ENCODE data around the gene KRTAP10-3. TPM values are rescaled to one million over a fixed set of nuclear protein-coding genes. Genes with fewer than 3 reads are reported as not detected.

Gene KRTAP10-3
- total RNA-seq, 4 donors from 2014 or later = not detected

DNA sequence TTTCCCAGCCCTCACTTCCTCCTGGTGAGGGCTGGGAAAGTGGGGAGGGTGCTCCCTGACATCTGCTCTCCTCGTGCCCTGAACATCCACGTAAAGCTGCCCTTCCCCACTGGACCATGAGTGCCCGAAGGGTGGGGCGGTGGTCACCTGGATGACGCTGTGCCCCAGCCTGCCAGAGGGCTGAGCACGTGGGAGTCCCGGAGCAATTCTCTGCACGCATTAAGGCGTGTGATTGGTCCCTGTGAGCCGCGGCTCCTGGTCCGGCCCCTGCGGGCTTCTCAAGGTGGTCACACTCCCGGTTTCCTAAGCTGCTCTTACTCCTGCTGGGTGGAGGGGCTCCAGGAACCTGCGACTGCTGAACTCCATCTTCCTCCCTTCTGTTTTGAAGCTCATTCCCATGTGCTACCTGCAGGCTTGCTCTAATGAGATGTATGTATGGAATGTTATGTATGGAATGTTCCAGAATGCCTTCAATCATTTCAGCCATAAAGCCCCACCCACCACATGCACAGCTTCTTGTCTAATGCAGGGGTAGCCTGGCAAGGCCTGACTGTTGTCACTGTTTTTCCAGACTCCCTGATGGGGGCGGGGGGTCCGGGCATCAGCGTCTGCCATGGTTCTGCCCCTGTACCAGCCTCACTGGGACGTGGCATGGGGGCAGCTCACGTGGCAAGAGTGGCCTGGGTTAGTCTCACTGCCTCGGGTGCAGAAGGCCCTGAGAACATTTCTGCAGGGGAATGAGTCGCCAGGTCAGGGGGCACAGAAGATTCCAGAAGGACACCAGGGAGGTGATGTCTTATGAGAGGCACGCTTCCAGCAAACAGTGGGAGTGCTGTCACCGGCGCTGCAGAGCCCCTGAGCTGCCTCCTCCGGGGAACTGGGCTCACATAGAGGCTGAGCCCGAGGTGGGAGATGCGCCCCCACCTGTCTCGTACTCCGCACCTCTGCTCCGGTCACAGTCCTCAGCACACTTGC lies 38.0 kb downstream of the KRTAP10-3 start:
- peak in 2 of 3 donors; percentile 19 to 39 for DNase-seq

GRCh38 chr21:44519346-44520325 lies 39.0 kb downstream of the KRTAP10-3 start:
- TF ChIP-seq POLR2A (IDR thresholded peaks at IDR 0.05) (no peak), CTCF (IDR thresholded peaks at IDR 0.05) (no peak)
- peak in 1 of 3 donors; percentile 36 for DNase-seq
- H3K4me3 ChIP-seq = no peak overlapping the region
- H3K4me1 ChIP-seq = no peaks in the 10 kb centered on the region
- no peak overlapping the region for H3K27ac ChIP-seq
- H3K36me3 ChIP-seq = no peaks in the 10 kb centered on the region
- no peaks in the 10 kb centered on the region for H3K27me3 ChIP-seq
- H3K9me3 ChIP-seq = no peaks in the 10 kb centered on the region

More for the DNA sequence above, 38.0 kb downstream of the KRTAP10-3 start:
- H3K9me3 ChIP-seq = no peaks in the 10 kb centered on the region
- no peak for TF ChIP-seq CTCF (IDR thresholded peaks at IDR 0.05)
- no peak for TF ChIP-seq POLR2A (IDR thresholded peaks at IDR 0.05)
- H3K4me3 ChIP-seq = no peak overlapping the region
- H3K36me3 ChIP-seq = no peaks in the 10 kb centered on the region
- no peaks in the 10 kb centered on the region for H3K4me1 ChIP-seq
- no peaks in the 10 kb centered on the region for H3K27me3 ChIP-seq
- H3K27ac ChIP-seq = no peak overlapping the region

GRCh38 chr21:44518686-44519085 lies 39.9 kb downstream of the KRTAP10-3 start:
- H3K27ac ChIP-seq = no peak overlapping the region
- H3K27me3 ChIP-seq = no peaks in the 10 kb centered on the region
- no peaks in the 10 kb centered on the region for H3K4me1 ChIP-seq
- peak in 1 of 3 donors; percentile 24 for DNase-seq
- no peaks in the 10 kb centered on the region for H3K36me3 ChIP-seq
- TF ChIP-seq CTCF (IDR thresholded peaks at IDR 0.05) (no peak), POLR2A (IDR thresholded peaks at IDR 0.05) (no peak)
- H3K9me3 ChIP-seq = no peaks in the 10 kb centered on the region
- H3K4me3 ChIP-seq = no peak overlapping the region

- Histone ChIP-seq H3K27me3 (no peaks in the 10 kb centered on the region), H3K27ac (no peak overlapping the region), H3K4me3 (no peak overlapping the region), H3K4me1 (no peaks in the 10 kb centered on the region), H3K9me3 (no peaks in the 10 kb centered on the region), H3K36me3 (no peaks in the 10 kb centered on the region)
- TF ChIP-seq POLR2A (IDR thresholded peaks at IDR 0.05) (no peak), CTCF (IDR thresholded peaks at IDR 0.05) (no peak)
- DNase-seq = peak in 1 of 3 donors; percentile 35
Observed at GRCh38 chr21:44517175-44517899, 41.3 kb downstream of the KRTAP10-3 start.

DNA sequence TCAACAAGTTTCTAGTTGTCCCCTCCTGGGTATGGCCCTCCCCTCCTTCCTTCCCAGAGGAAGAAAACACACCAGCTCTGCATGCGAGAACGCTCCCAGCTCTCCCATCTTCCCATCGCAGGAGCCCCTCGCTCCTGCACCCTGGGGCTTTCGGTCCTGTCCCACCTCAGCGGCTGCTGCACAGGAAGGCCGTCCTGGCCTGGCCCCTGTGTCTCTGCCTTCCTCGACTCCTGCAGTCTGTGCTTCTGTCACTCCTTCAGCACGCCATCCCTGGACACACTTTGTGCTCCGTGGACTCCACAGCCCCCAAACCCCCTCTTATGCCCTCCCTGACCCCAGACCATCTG lies 41.8 kb downstream of the KRTAP10-3 start:
- Histone ChIP-seq H3K4me3 (no peak overlapping the region), H3K9me3 (no peaks in the 10 kb centered on the region), H3K4me1 (no peaks in the 10 kb centered on the region), H3K36me3 (no peaks in the 10 kb centered on the region), H3K27ac (no peak overlapping the region), H3K27me3 (no peaks in the 10 kb centered on the region)
- no peak for TF ChIP-seq CTCF (IDR thresholded peaks at IDR 0.05)
- no peak for DNase-seq
